ENCODE measurements around the gene TMEM132E.

Gene TMEM132E

GRCh38 chr17:34613064-34614019 is 34.0 kb downstream of the TMEM132E start (continued):
- TF ChIP-seq MEIS1 (CRISPR knock-in tag; IDR thresholded peaks at IDR 0.05; ENCODE audit: borderline replicate concordance): no peak
- TF ChIP-seq ZNF24 (tag by site-specific recombination; IDR thresholded peaks at IDR 0.05): peak; percentile 90
- TF ChIP-seq ZNF704 (tag by site-specific recombination; IDR thresholded peaks at IDR 0.05): no peak
- no peak for TF ChIP-seq ZNF473 (tag by site-specific recombination; IDR thresholded peaks at IDR 0.05)
- TF ChIP-seq ZNF112 (tag by site-specific recombination; IDR thresholded peaks at IDR 0.05): no peak
- TF ChIP-seq GLI4 (tag by site-specific recombination; IDR thresholded peaks at IDR 0.05): no peak
- no peak for TF ChIP-seq ZNF510 (tag by site-specific recombination; IDR thresholded peaks at IDR 0.05; ENCODE audit: insufficient replicate concordance)
- no peak for TF ChIP-seq ZNF274 (IDR thresholded peaks at IDR 0.05; ENCODE audit: low read length)
- TF ChIP-seq ZNF274 (tag by site-specific recombination; IDR thresholded peaks at IDR 0.05; ENCODE audit: borderline replicate concordance): no peak
- TF ChIP-seq GFI1B (tag by site-specific recombination; IDR thresholded peaks at IDR 0.05): 0 out of 2 replicates have a peak, but pooled peaks have one; percentile 19
- no peak for TF ChIP-seq ZFP41 (tag by site-specific recombination; IDR thresholded peaks at IDR 0.05; ENCODE audit: borderline replicate concordance)
- no peak for TF ChIP-seq ZNF266 (tag by site-specific recombination; IDR thresholded peaks at IDR 0.05; ENCODE audit: low read depth)
- TF ChIP-seq ZNF747 (tag by site-specific recombination; IDR thresholded peaks at IDR 0.05): no peak
- 0 out of 2 replicates have a peak, but pooled peaks have one; percentile 81 for TF ChIP-seq ZNF776 (tag by site-specific recombination; IDR thresholded peaks at IDR 0.05; ENCODE audit: borderline replicate concordance)
- no peak for TF ChIP-seq ZNF677 (tag by site-specific recombination; IDR thresholded peaks at IDR 0.05)
- peak; percentile 54; the same call in 1 of the 2 replicates for TF ChIP-seq ZBTB11 (tag by site-specific recombination; conservative IDR thresholded peaks at IDR 0.05; ENCODE audit: low read depth)
- TF ChIP-seq ZNF791 (tag by site-specific recombination; IDR thresholded peaks at IDR 0.05): peak; percentile 55; the same call in 1 of the 2 replicates
- TF ChIP-seq ZFHX2 (tag by site-specific recombination; conservative IDR thresholded peaks at IDR 0.05): peak; percentile 99
- peak; percentile 73 for TF ChIP-seq ZBTB26 (tag by site-specific recombination; optimal IDR thresholded peaks at IDR 0.05)
- TF ChIP-seq ZNF624 (tag by site-specific recombination; IDR thresholded peaks at IDR 0.05): 0 out of 2 replicates have a peak, but pooled peaks have one; percentile 30
- no peak for TF ChIP-seq ZNF660 (tag by site-specific recombination; IDR thresholded peaks at IDR 0.05)
- no peak for TF ChIP-seq KLF10 (tag by site-specific recombination; IDR thresholded peaks at IDR 0.05)
- peak; percentile 90 for TF ChIP-seq ZNF398 (tag by site-specific recombination; IDR thresholded peaks at IDR 0.05)
- TF ChIP-seq ZFP37 (tag by site-specific recombination; IDR thresholded peaks at IDR 0.05): no peak
- TF ChIP-seq KLF8 (tag by site-specific recombination; IDR thresholded peaks at IDR 0.05): 0 out of 2 replicates have a peak, but pooled peaks have one; percentile 19
- peak; percentile 87 for TF ChIP-seq INSM2 (tag by site-specific recombination; IDR thresholded peaks at IDR 0.05)
- TF ChIP-seq KLF9 (tag by site-specific recombination; IDR thresholded peaks at IDR 0.05; ENCODE audit: low read depth): peak; percentile 44; the same call in 1 of the 2 replicates
- no peak for TF ChIP-seq ZNF610 (tag by site-specific recombination; IDR thresholded peaks at IDR 0.05; ENCODE audit: borderline replicate concordance)
- TF ChIP-seq ZNF37A (tag by site-specific recombination; IDR thresholded peaks at IDR 0.05): no peak
- peak; percentile 67; the same call in 1 of the 2 replicates for TF ChIP-seq WT1 (tag by site-specific recombination; IDR thresholded peaks at IDR 0.05)

All from HEK293 (cell line).